Endothelial cell of umbilical vein (primary cell): Measurements from ENCODE around the gene HPS4. TPM values are rescaled to one million over a fixed set of nuclear protein-coding genes. Genes with fewer than 3 reads are reported as not detected.

Experiments used
- BruUV-seq: library from RNA; stranded (reverse); fragments of 400-500 nt; replicated peaks from 2 replicates; lab custom pipeline; 2021; lab: Mats Ljungman, UMichigan
- CTCF ChIA-PET: fragments of 300-600, 350-600 bp; sonication (Branson Sonifier 250); formaldehyde crosslinking; loops from one replicate; lab custom pipeline; 2021; ENCODE audit warnings: antibody characterized with exemption, inconsistent platforms; lab: Charles Lee
- POLR2A ChIA-PET: fragments of 300-600, 350-600 bp; sonication (Branson Sonifier 250); formaldehyde crosslinking; loops from one replicate; lab custom pipeline; 2021; ENCODE audit warnings: antibody characterized with exemption, inconsistent platforms; lab: Charles Lee
- DNase-seq: peaks from one replicate; pipeline ENCODE4 v3.0.0-alpha.2; 2011; ENCODE audit warnings: low read depth, low spot score
- FAIRE-seq: peaks from 2 replicates; lab custom pipeline; 2011; peaks lifted over from hg19 to GRCh38; lab: Jason Lieb, UNC
- H2AFZ ChIP-seq: 2 replicates; pipeline ENCODE4 v1.6.0; 2012; ENCODE audit warnings: low read depth, low read length, control low read depth, inconsistent platforms
- H3K27ac ChIP-seq: 2 replicates; pipeline ENCODE4 v1.5.1; 2011; ENCODE audit warnings: low read depth, mild to moderate bottlenecking, control low read depth, low read length, moderate library complexity; ENCODE audit not compliant: insufficient read depth
- H3K27me3 ChIP-seq, 2 experiments: 2 replicates each; pipeline versions ENCODE4 v1.6.0 to v1.6.1; 2011; ENCODE audit warnings: low read length in 2 of 2, mixed read lengths in 1 of 2; ENCODE audit not compliant: control insufficient read depth in 2 of 2, insufficient read depth in 2 of 2
- H3K36me3 ChIP-seq, 2 experiments: 2 replicates in 1 of 2; 3 replicates in 1 of 2; pipeline ENCODE4 v1.5.1; 2011; ENCODE audit warnings: low read length in 2 of 2, mild to moderate bottlenecking in 1 of 2, moderate library complexity in 1 of 2; ENCODE audit not compliant: control insufficient read depth in 2 of 2, insufficient read depth in 2 of 2; ENCODE audit errors: extremely low read depth in 1 of 2
- H3K4me1 ChIP-seq: 3 replicates; pipeline ENCODE4 v1.5.1; 2011; ENCODE audit warnings: mild to moderate bottlenecking, low read length; ENCODE audit not compliant: control insufficient read depth, insufficient read depth; ENCODE audit errors: extremely low read depth
- H3K4me2 ChIP-seq: 2 replicates; pipeline ENCODE4 v1.6.1; 2011; ENCODE audit warnings: low read length, control low read depth, mixed read lengths; ENCODE audit not compliant: insufficient read depth
- H3K4me3 ChIP-seq, 3 experiments: fragments of 200-600 bp in 1 of 3; sonication (generic), shearing (Covaris generic) in 1 of 3; replicated peaks in 1 of 3; 2 replicates each; pipeline ENCODE4 v1.5.1; 2011 to 2016; ENCODE audit warnings: control low read depth in 3 of 3, low read length in 3 of 3, mild to moderate bottlenecking in 2 of 3, inconsistent platforms in 1 of 3, low read depth in 1 of 3, moderate library complexity in 1 of 3; ENCODE audit not compliant: insufficient read depth in 1 of 3
- H3K79me2 ChIP-seq: 2 replicates; pipeline ENCODE4 v1.6.0; 2012; ENCODE audit warnings: low read length, inconsistent platforms; ENCODE audit not compliant: control insufficient read depth, insufficient read depth
- H3K9ac ChIP-seq: replicated peaks from 2 replicates; pipeline ENCODE3; 2011; ENCODE audit warnings: low read length, control low read depth; ENCODE audit not compliant: insufficient read depth; ENCODE audit errors: extremely low read depth
- H3K9me1 ChIP-seq: replicated peaks from 3 replicates; pipeline ENCODE4 v1.6.0; 2011; ENCODE audit warnings: mild to moderate bottlenecking, low read length; ENCODE audit not compliant: control insufficient read depth, insufficient read depth; ENCODE audit errors: extremely low read depth
- H3K9me3 ChIP-seq: replicated peaks from 2 replicates; pipeline ENCODE4 v1.5.1; 2012; ENCODE audit warnings: low read length, inconsistent platforms; ENCODE audit not compliant: control insufficient read depth, insufficient read depth
- H4K20me1 ChIP-seq: replicated peaks from 2 replicates; pipeline ENCODE3; 2011; ENCODE audit warnings: mild to moderate bottlenecking, low read length; ENCODE audit not compliant: control insufficient read depth, insufficient read depth; ENCODE audit errors: extremely low read depth
- EZH2 ChIP-seq: IDR thresholded peaks from 2 replicates; pipeline ENCODE4 v1.6.1; 2012; ENCODE audit warnings: borderline replicate concordance, low read depth, mild to moderate bottlenecking, moderate library complexity, low read length, inconsistent platforms; ENCODE audit not compliant: severe bottlenecking
- FOS ChIP-seq: IDR thresholded peaks from 2 replicates; pipeline ENCODE4 v1.6.1; 2011; ENCODE audit warnings: mild to moderate bottlenecking, low read length, moderate library complexity, borderline replicate concordance; ENCODE audit not compliant: insufficient read depth
- GATA2 ChIP-seq: IDR thresholded peaks from 2 replicates; pipeline ENCODE4 v1.7.0; 2011; ENCODE audit warnings: low read depth, mild to moderate bottlenecking, moderate library complexity, mixed read lengths, low read length; ENCODE audit not compliant: insufficient read length, insufficient read depth
- JUN ChIP-seq: IDR thresholded peaks from 2 replicates; pipeline ENCODE4 v1.6.1; 2011; ENCODE audit warnings: borderline replicate concordance, low read depth; ENCODE audit not compliant: insufficient read length, insufficient read depth
- MYC ChIP-seq: IDR thresholded peaks from one replicate; pipeline ENCODE4 v1.6.1; 2011; ENCODE audit warnings: mild to moderate bottlenecking, low read depth, low read length
- POLR2A ChIP-seq: IDR thresholded peaks from 2 replicates; pipeline ENCODE4 v1.6.1; 2012; ENCODE audit warnings: low read depth, mild to moderate bottlenecking, control low read depth, low read length
- POLR2AphosphoS5 ChIP-seq: IDR thresholded peaks from 2 replicates; pipeline ENCODE4 v1.6.1; 2012; ENCODE audit warnings: low read depth, mild to moderate bottlenecking, control low read depth, low read length, moderate library complexity; ENCODE audit not compliant: insufficient read depth
- dilution Hi-C: fragments of 300-500 bp; cut with MboI; formaldehyde crosslinking; loops from one replicate; pipeline ENCODE4 v1.15.0; 2019; ENCODE audit warnings: low sequenced_read_pairs; ENCODE audit not compliant: extremely low pct_ligation_motif_present
- intact Hi-C: fragments of 100-400 bp; cut with micrococcal nuclease; formaldehyde crosslinking; loops from one replicate; pipeline ENCODE4 v1.10.0; 2022
- polyA plus RNA-seq, 4 experiments: library from polyadenylated mRNA; depleted of rRNA in 3 of 4; stranded (reverse) in 3 of 4; unstranded in 1 of 4; fragments of >200 nt; gene quantifications; 2 replicates each; pipeline versions ENCODE4 v1.2.1 to v1.2.3, GENCODE V29; 2011 to 2012; ENCODE audit warnings: missing spikeins in 1 of 4
- total RNA-seq: library from RNA; stranded (reverse); gene quantifications from 2 replicates; pipeline ENCODE4 v1.2.3, GENCODE V29; 2021
- TF ChIP-seq, protein P1 (sequence below), 2 donors: IDR thresholded peaks; 1 replicate in 1 of 2; 2 replicates in 1 of 2; pipeline ENCODE4 v1.5.1; 2011; ENCODE audit warnings: low read length in 2 of 2, mild to moderate bottlenecking in 2 of 2, moderate library complexity in 2 of 2, control low read depth in 1 of 2, inconsistent platforms in 1 of 2, low read depth in 1 of 2; ENCODE audit not compliant: insufficient read depth in 1 of 2; ENCODE audit errors: extremely low read depth in 1 of 2
- TF ChIP-seq, protein P2 (sequence below): IDR thresholded peaks from 2 replicates; pipeline ENCODE4 v1.6.1; 2011; ENCODE audit not compliant: insufficient read depth, insufficient read length

The HPS4 gene
- total and polyA plus RNA-seq, 2 donors (not counting 3 experiments of a cell fraction or from before 2014, with no cell fraction given): 28.4 to 29.7 TPM

DNA sequence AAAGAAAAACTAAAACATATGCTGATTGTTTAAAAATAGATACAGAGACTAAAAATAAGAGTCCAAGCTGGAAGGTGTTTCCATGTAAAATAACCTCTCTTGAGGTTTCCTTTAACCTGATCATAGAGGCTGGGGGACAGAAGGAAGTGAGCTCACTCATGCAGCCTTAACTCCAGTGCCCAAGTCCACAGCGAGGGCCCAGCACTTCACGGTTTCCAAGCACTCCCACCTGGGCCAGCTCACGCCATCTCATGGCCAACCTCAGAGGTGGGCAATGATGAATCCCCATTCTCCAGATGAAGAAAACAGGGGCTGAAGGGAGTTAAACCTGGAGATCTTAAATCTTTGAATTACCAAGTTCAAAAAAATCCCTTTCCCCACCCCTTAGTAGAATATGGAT, 43.6 kb upstream of the HPS4 start:
- dilution Hi-C loops: no loop called here

More for the DNA sequence above, 43.6 kb upstream of the HPS4 start:
- Histone ChIP-seq H3K4me3 (no peak overlapping the region), H3K9me1 (no peaks in the 10 kb centered on the region), H3K27me3 (no peaks in the 10 kb centered on the region), H3K36me3 (peaks cover 0 to 14% of the 10 kb centered on the region in 2 experiments), H3K4me2 (no peak overlapping the region), H3K27ac (no peak overlapping the region), H4K20me1 (no peaks in the 10 kb centered on the region), H3K9ac (no peak overlapping the region), H3K9me3 (no peaks in the 10 kb centered on the region), H3K79me2 (no peaks in the 10 kb centered on the region), H2AFZ (no peak overlapping the region), H3K4me1 (no peaks in the 10 kb centered on the region)
- POLR2A ChIA-PET: no interaction called here
- intact Hi-C loops: no loop called here
- no peak for DNase-seq
- BruUV-seq: no TSS peak
- TF ChIP-seq POLR2AphosphoS5: no peak
- no peak for TF ChIP-seq POLR2A
- TF ChIP-seq MYC: no peak
- TF ChIP-seq EZH2: no peak
- no peak for TF ChIP-seq JUN
- TF ChIP-seq, protein P1, sequence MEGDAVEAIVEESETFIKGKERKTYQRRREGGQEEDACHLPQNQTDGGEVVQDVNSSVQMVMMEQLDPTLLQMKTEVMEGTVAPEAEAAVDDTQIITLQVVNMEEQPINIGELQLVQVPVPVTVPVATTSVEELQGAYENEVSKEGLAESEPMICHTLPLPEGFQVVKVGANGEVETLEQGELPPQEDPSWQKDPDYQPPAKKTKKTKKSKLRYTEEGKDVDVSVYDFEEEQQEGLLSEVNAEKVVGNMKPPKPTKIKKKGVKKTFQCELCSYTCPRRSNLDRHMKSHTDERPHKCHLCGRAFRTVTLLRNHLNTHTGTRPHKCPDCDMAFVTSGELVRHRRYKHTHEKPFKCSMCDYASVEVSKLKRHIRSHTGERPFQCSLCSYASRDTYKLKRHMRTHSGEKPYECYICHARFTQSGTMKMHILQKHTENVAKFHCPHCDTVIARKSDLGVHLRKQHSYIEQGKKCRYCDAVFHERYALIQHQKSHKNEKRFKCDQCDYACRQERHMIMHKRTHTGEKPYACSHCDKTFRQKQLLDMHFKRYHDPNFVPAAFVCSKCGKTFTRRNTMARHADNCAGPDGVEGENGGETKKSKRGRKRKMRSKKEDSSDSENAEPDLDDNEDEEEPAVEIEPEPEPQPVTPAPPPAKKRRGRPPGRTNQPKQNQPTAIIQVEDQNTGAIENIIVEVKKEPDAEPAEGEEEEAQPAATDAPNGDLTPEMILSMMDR (IDR thresholded peaks at IDR 0.05; ENCODE audit: extremely low read depth in 1 of 2, insufficient read depth in 1 of 2, low read depth in 1 of 2, low read length in 2 of 2): no peak
- no peak for TF ChIP-seq GATA2
- TF ChIP-seq, protein P2, sequence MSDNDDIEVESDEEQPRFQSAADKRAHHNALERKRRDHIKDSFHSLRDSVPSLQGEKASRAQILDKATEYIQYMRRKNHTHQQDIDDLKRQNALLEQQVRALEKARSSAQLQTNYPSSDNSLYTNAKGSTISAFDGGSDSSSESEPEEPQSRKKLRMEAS: no peak
- no peak for TF ChIP-seq FOS
- no peak for FAIRE-seq
- CTCF ChIA-PET: no interaction called here
